ENCODE results near the gene ACOT2.

GRCh38 chr14:73588695-73589094 lies 19.7 kb downstream of the ACOT2 start:
- TF ChIP-seq POLR2A (IDR thresholded peaks at IDR 0.05; ENCODE audit: low read depth, low read length), result no peak
- TF ChIP-seq POLR2AphosphoS5 (IDR thresholded peaks at IDR 0.05; ENCODE audit: low read depth, low read length), result no peak
- no peak for TF ChIP-seq TAF1 (IDR thresholded peaks at IDR 0.05; ENCODE audit: low read depth, low read length)
- no peak for TF ChIP-seq SPI1 (IDR thresholded peaks at IDR 0.05; ENCODE audit: low read depth, low read length)
- TF ChIP-seq POU2F2 (IDR thresholded peaks at IDR 0.05; ENCODE audit: low read depth, low read length), result no peak
- TF ChIP-seq PAX5 (IDR thresholded peaks at IDR 0.05; ENCODE audit: insufficient read depth, low read length, severe bottlenecking), result no peak
